HS-27A (cell line): ENCODE data around the gene SMAD7.
"Not testable (repeated sequence)": the region's sequence is repeated elsewhere in the genome, so short reads cannot be mapped to it uniquely, and the experiment has no call there.

Experiments used
- DNase-seq: peaks from one replicate; pipeline ENCODE4 v3.0.0-alpha.2; 2012; ENCODE audit warnings: low read depth, missing footprints

The SMAD7 gene

DNA sequence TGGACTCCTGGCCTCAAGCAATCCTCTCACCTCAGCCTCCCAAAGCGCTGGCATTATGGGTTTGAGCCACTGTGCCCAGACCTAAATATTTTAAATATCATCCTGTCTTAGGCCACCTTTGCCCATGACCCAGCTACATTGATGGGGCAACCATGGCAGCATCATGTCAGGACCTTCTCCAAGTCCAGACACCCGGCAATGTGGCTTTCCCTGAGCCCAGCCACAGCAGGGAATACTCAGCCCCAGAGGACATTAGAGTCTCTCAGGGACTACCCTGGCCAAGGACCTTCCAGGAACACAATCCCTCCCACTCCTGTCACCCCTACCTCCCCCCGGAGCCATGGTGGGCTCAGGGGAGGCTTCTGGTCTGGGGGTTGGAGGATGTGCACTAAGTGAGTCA lies 72.8 kb downstream of the SMAD7 start:
- no peak for DNase-seq

GRCh38 chr18:48876590-48876989 lies 74.2 kb downstream of the SMAD7 start:
- no peak for DNase-seq

DNA sequence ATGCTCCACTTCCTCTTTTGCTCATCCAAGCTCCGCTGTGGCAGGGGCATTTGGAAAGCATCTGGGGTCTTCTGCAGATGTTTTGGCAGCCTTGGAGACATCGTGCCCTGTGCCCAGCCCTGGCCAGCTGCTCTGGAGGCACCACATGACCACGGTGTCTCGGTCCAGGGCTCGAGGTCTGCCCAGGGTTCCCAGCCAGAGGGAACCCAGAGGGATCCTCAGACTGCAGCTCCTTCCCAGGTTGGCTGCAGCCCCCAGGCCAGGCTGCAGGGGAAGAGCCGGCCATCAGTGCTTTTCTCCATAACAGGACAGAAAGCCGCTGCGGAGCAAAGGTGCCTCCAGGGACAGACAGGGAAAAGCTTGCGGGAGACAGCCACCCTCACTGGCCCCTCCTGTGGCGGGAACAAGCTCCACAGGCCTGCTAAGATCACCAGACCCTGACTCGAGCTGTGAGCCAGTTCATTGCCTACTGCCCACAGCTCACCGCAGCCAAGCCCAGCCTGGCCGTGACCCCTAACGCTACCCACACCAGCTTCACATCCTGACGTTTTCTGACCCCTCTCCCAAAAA lies 74.7 kb downstream of the SMAD7 start:
- no peak for DNase-seq

- DNase-seq = no peak
These were observed 75.3 kb downstream of the SMAD7 start for GRCh38 chr18:48875314-48875941.

- no peak for DNase-seq
These were observed 76.0 kb downstream of the SMAD7 start for GRCh38 chr18:48874701-48875162.

GRCh38 chr18:48874233-48874632 lies 76.5 kb downstream of the SMAD7 start:
- no peak for DNase-seq

DNA sequence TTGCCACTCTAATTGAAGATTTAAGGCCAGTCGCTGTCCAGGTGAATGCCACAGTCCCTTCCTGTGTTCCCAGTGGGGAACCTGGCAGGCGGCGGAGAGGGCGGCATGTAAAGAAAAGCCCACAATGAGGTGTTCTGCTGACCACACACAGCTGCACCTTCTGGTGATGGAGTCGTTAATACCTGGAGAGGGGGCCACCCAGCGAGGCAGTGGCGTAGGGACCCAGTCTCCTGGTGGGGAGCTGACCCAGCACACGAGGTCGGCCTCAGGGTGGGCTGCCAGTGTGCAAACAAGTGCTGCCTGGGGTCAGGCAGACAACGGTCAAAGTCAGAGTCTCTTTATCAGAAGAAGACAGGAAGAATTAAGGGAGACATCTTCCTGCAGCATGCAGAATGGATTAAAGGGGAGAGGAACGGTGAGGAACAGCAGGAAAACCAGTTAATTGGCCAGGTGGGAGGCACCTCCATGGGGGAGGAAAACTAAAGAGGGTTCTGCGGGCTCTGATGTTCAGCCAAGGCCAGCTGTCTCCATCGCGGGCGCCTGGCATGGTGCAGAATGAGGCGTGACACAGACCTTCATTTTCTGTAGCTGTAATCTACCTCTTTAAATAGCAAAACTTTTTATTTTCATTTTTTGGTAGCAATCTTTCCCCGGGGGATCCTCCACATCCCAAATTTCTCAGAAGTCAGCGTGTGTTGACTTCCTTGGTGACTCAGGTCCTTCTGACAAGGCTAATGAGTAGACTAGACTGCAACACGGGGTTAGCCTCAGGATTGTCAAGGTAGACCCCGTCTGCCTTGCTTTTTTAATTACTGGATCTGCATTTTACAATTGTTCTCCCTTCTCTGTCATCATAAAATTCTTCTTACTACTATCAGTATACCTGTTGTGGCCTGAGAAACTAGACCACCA lies 78.3 kb downstream of the SMAD7 start:
- DNase-seq = no peak

GRCh38 chr18:48871391-48872166 lies 79.2 kb downstream of the SMAD7 start:
- DNase-seq = no peak

DNA sequence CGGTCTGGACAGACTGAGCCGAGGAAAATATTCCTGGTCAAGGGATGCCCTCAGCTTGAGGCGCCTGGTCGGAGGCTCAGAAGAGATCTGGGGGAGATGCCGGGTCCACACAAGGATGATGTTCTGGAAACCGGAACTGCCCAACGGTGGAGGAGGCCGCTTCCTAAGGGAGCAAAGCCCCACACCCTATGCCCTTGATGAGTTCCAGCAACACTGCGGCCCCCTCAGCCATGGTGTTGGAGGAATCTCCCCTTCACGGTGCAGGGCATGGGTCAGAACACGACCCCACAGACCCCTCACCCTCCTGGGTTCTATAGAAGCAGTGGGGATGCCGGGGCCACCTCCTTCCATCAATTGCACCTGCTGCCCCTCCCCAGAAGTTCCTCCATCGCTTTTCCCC lies 79.8 kb downstream of the SMAD7 start:
- DNase-seq = not testable (repeated sequence)
